ENCODE data around the gene CAPN14. TPM values are rescaled to one million over a fixed set of nuclear protein-coding genes. Genes with fewer than 3 reads are reported as not detected.

Gene CAPN14
- total RNA-seq, 3 donors from 2014 or later, result 0.09 to 0.14 TPM; not detected in 1

- intact Hi-C loops (cut with DNase I, micrococcal nuclease), result no loop called here
- ATAC-seq (no peak), DNase-seq (no peak)
- no peak overlapping the region for H3K4me3 ChIP-seq
- H3K4me1 ChIP-seq (ENCODE audit: low read depth), result no peaks in the 10 kb centered on the region
- TF ChIP-seq, protein P1, sequence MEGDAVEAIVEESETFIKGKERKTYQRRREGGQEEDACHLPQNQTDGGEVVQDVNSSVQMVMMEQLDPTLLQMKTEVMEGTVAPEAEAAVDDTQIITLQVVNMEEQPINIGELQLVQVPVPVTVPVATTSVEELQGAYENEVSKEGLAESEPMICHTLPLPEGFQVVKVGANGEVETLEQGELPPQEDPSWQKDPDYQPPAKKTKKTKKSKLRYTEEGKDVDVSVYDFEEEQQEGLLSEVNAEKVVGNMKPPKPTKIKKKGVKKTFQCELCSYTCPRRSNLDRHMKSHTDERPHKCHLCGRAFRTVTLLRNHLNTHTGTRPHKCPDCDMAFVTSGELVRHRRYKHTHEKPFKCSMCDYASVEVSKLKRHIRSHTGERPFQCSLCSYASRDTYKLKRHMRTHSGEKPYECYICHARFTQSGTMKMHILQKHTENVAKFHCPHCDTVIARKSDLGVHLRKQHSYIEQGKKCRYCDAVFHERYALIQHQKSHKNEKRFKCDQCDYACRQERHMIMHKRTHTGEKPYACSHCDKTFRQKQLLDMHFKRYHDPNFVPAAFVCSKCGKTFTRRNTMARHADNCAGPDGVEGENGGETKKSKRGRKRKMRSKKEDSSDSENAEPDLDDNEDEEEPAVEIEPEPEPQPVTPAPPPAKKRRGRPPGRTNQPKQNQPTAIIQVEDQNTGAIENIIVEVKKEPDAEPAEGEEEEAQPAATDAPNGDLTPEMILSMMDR (IDR thresholded peaks at IDR 0.05), result no peak
- no peaks in the 10 kb centered on the region for H3K9me3 ChIP-seq
- H3K36me3 ChIP-seq (ENCODE audit: low read depth), result no peaks in the 10 kb centered on the region
Measured at GRCh38 chr2:31204783-31205182, 12.5 kb downstream of the CAPN14 start.

GRCh38 chr2:31203916-31204315, 13.4 kb downstream of the CAPN14 start:
- Histone ChIP-seq H3K4me1 (ENCODE audit: low read depth) (no peaks in the 10 kb centered on the region), H3K9me3 (no peaks in the 10 kb centered on the region), H3K4me3 (no peak overlapping the region), H3K36me3 (ENCODE audit: low read depth) (no peaks in the 10 kb centered on the region)
- DNase-seq (no peak), ATAC-seq (no peak)
- TF ChIP-seq, protein P1 (IDR thresholded peaks at IDR 0.05), result no peak
- intact Hi-C loops (cut with DNase I, micrococcal nuclease), result no loop called here

DNA sequence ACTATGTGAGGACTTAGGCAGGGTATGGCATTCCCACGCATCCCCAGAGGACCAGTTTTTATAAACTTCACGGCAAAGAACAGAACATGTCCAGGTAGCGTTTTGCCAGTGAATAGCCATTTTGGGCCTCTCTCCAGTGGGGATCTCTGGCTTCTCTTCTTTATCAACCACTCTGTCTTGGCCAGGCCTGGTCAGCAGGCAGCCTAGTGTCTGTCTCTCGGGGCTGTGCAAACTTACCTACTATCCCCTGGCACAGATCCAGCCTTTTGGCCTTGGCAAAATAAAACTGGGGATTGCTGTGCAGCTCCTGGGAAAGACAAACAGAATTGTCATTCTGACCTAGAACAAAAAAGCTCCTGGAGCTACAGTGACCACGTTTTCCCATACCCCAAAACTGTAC, 14.5 kb downstream of the CAPN14 start:
- Histone ChIP-seq H3K4me1 (ENCODE audit: low read depth) (no peaks in the 10 kb centered on the region), H3K36me3 (ENCODE audit: low read depth) (no peaks in the 10 kb centered on the region), H3K9me3 (no peaks in the 10 kb centered on the region), H3K4me3 (no peak overlapping the region)
- TF ChIP-seq, protein P1 (IDR thresholded peaks at IDR 0.05), result no peak
- ATAC-seq (no peak), DNase-seq (no peak)
- intact Hi-C loops (cut with DNase I, micrococcal nuclease), result no loop called here

- Histone ChIP-seq H3K9me3 (no peaks in the 10 kb centered on the region), H3K4me3 (no peak overlapping the region), H3K36me3 (ENCODE audit: low read depth) (no peaks in the 10 kb centered on the region), H3K4me1 (ENCODE audit: low read depth) (no peaks in the 10 kb centered on the region)
- intact Hi-C loops (cut with DNase I, micrococcal nuclease), result no loop called here
- TF ChIP-seq, protein P1 (IDR thresholded peaks at IDR 0.05), result no peak
- DNase-seq (no peak), ATAC-seq (no peak)
Measured at GRCh38 chr2:31202041-31202440, 15.3 kb downstream of the CAPN14 start.

DNA sequence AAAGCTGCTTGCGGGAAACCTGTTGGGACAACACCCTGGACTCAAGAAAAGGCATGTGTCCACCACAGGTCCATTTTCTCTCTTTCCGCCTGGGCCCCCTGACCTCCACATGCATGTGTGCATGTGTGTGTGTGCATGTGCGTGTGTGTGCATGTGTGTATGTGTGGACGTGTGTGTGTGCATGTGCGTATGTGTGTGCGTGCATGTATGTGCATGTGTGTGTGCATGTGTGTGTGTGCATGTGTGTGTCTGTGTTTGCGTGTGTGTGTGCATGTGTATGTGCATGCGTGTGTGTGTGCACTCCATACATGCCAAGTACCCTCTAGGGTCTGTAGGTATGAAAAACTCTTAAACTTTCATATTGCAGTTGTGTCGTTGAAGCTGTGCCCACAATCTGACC, 16.3 kb downstream of the CAPN14 start:
- DNase-seq, result no peak

More for the DNA sequence above, 16.3 kb downstream of the CAPN14 start:
- TF ChIP-seq, protein P1 (IDR thresholded peaks at IDR 0.05), result no peak
- no peak for ATAC-seq
- no peaks in the 10 kb centered on the region for H3K4me1 ChIP-seq (ENCODE audit: low read depth)
- H3K36me3 ChIP-seq (ENCODE audit: low read depth), result no peaks in the 10 kb centered on the region
- no peak overlapping the region for H3K4me3 ChIP-seq
- no peaks in the 10 kb centered on the region for H3K9me3 ChIP-seq
- intact Hi-C loops (cut with DNase I, micrococcal nuclease), result no loop called here
